Astrocyte (in vitro differentiated cells and primary cell): ENCODE data around the gene PCNT. TPM values are rescaled to one million over a fixed set of nuclear protein-coding genes. Genes with fewer than 3 reads are reported as not detected.

ENCODE experiments used
- DNase-seq: peaks from one replicate; pipeline ENCODE4 v3.0.0-alpha.2; 2010; ENCODE audit warnings: low read depth
- FAIRE-seq: peaks from 2 replicates; lab custom pipeline; 2011; peaks lifted over from hg19 to GRCh38; lab: Jason Lieb, UNC
- H2AFZ ChIP-seq: 2 replicates; pipeline ENCODE4 v1.6.0; 2012; ENCODE audit warnings: low read depth, low read length, inconsistent platforms
- H3K27ac ChIP-seq: 2 replicates; pipeline ENCODE4 v1.5.1; 2011; ENCODE audit warnings: low read depth, low read length, inconsistent platforms
- H3K27me3 ChIP-seq: 2 replicates; pipeline ENCODE4 v1.6.0; 2011; ENCODE audit warnings: low read length, inconsistent platforms; ENCODE audit not compliant: insufficient read depth
- H3K36me3 ChIP-seq: 2 replicates; pipeline ENCODE4 v1.5.1; 2011; ENCODE audit warnings: low read length, inconsistent platforms; ENCODE audit not compliant: insufficient read depth
- H3K4me1 ChIP-seq: 2 replicates; pipeline ENCODE4 v1.5.1; 2011; ENCODE audit warnings: low read length, inconsistent platforms; ENCODE audit not compliant: insufficient read depth
- H3K4me2 ChIP-seq: 2 replicates; pipeline ENCODE4 v1.6.0; 2012; ENCODE audit warnings: low read length, inconsistent platforms
- H3K4me3 ChIP-seq: 2 replicates; pipeline ENCODE4 v1.5.1; 2011; ENCODE audit warnings: low read depth, mild to moderate bottlenecking, low read length, inconsistent platforms; ENCODE audit not compliant: insufficient read depth
- H3K79me2 ChIP-seq: 2 replicates; pipeline ENCODE4 v1.6.0; 2012; ENCODE audit warnings: mild to moderate bottlenecking, low read length, inconsistent platforms; ENCODE audit not compliant: insufficient read depth
- H3K9ac ChIP-seq: 2 replicates; pipeline ENCODE4 v1.6.0; 2012; ENCODE audit warnings: mild to moderate bottlenecking, low read length, inconsistent platforms
- H3K9me3 ChIP-seq: 2 replicates; pipeline ENCODE4 v1.5.1; 2012; ENCODE audit warnings: low read depth, mild to moderate bottlenecking, low read length, inconsistent platforms; ENCODE audit not compliant: insufficient read depth
- H4K20me1 ChIP-seq: 2 replicates; pipeline ENCODE4 v1.6.0; 2012; ENCODE audit warnings: low read length, inconsistent platforms; ENCODE audit not compliant: insufficient read depth
- H3K27ac Mint-ChIP-seq: one replicate; pipeline ENCODE4 v1.8.0; 2021; ENCODE audit warnings: mild to moderate bottlenecking, mixed read lengths; ENCODE audit not compliant: unreplicated experiment
- H3K27me3 Mint-ChIP-seq: one replicate; pipeline ENCODE4 v1.8.0; 2021; ENCODE audit warnings: low read depth, mixed read lengths; ENCODE audit not compliant: unreplicated experiment
- H3K36me3 Mint-ChIP-seq: one replicate; pipeline ENCODE4 v1.8.0; 2021; ENCODE audit warnings: low read depth, mixed read lengths; ENCODE audit not compliant: unreplicated experiment
- H3K4me1 Mint-ChIP-seq: one replicate; pipeline ENCODE4 v1.8.0; 2021; ENCODE audit warnings: low read depth, mixed read lengths; ENCODE audit not compliant: unreplicated experiment
- H3K4me3 Mint-ChIP-seq: one replicate; pipeline ENCODE4 v1.8.0; 2021; ENCODE audit warnings: mild to moderate bottlenecking, moderate library complexity, mixed read lengths; ENCODE audit not compliant: unreplicated experiment
- H3K9me3 Mint-ChIP-seq: one replicate; pipeline ENCODE4 v1.8.0; 2021; ENCODE audit warnings: mild to moderate bottlenecking, mixed read lengths; ENCODE audit not compliant: unreplicated experiment
- CTCF ChIP-seq: IDR thresholded peaks from 2 replicates; pipeline ENCODE4 v1.5.1; 2011; ENCODE audit warnings: low read depth, mild to moderate bottlenecking, inconsistent platforms, low read length, moderate library complexity; ENCODE audit not compliant: insufficient read depth
- EZH2 ChIP-seq: IDR thresholded peaks from 2 replicates; pipeline ENCODE4 v1.6.1; 2012; ENCODE audit warnings: mild to moderate bottlenecking, low read length, inconsistent platforms; ENCODE audit not compliant: insufficient read depth
- total RNA-seq: library from RNA; stranded (reverse); gene quantifications from 2 replicates; pipeline ENCODE4 v1.2.1, GENCODE V29; 2021

The PCNT gene
- total RNA-seq, 1 donor from 2014 or later, result 19.9 TPM

GRCh38 chr21:46390603-46391545 is 66.9 kb downstream of the PCNT start:
- Mint-ChIP-seq H3K27me3 (no peaks in the 10 kb centered on the region), H3K36me3 (peaks cover 17% of the 10 kb centered on the region)
- no peak for FAIRE-seq

GRCh38 chr21:46391773-46392172 is 67.8 kb downstream of the PCNT start:
- Histone ChIP-seq H3K27ac (no peak overlapping the region), H3K79me2 (no peaks in the 10 kb centered on the region), H3K9ac (no peak overlapping the region), H3K4me3 (no peak overlapping the region), H2AFZ (no peak overlapping the region), H3K36me3 (peaks cover 4% of the 10 kb centered on the region), H3K9me3 (no peaks in the 10 kb centered on the region), H3K4me2 (no peak overlapping the region), H3K4me1 (peaks cover 11% of the 10 kb centered on the region), H3K27me3 (no peaks in the 10 kb centered on the region), H4K20me1 (peaks cover 42% of the 10 kb centered on the region)
- Mint-ChIP-seq H3K36me3 (peaks cover 17% of the 10 kb centered on the region), H3K27ac (no peak overlapping the region), H3K9me3 (no peaks in the 10 kb centered on the region), H3K4me3 (no peak overlapping the region), H3K27me3 (no peaks in the 10 kb centered on the region), H3K4me1 (no peaks in the 10 kb centered on the region)
- no peak for FAIRE-seq
- no peak for DNase-seq
- TF ChIP-seq EZH2, result no peak
- no peak for TF ChIP-seq CTCF

More at GRCh38 chr21:46390603-46391545, 66.9 kb downstream of the PCNT start:
- H4K20me1 ChIP-seq, result peaks cover 44% of the 10 kb centered on the region
- no peak for DNase-seq
- Mint-ChIP-seq H3K27ac (no peak overlapping the region), H3K4me3 (no peak overlapping the region), H3K9me3 (no peaks in the 10 kb centered on the region), H3K4me1 (no peaks in the 10 kb centered on the region)
- H3K4me1 ChIP-seq, result peaks cover 11% of the 10 kb centered on the region
- no peaks in the 10 kb centered on the region for H3K27me3 ChIP-seq
- H3K27ac ChIP-seq, result no peak overlapping the region
- no peak for TF ChIP-seq CTCF
- TF ChIP-seq EZH2, result no peak
- peaks cover 4% of the 10 kb centered on the region for H3K36me3 ChIP-seq
- no peak overlapping the region for H3K9ac ChIP-seq
- no peak overlapping the region for H3K4me3 ChIP-seq
- H2AFZ ChIP-seq, result no peak overlapping the region
- H3K4me2 ChIP-seq, result no peak overlapping the region
- H3K9me3 ChIP-seq, result no peaks in the 10 kb centered on the region
- no peaks in the 10 kb centered on the region for H3K79me2 ChIP-seq

GRCh38 chr21:46392921-46393320 is 69.0 kb downstream of the PCNT start:
- Histone ChIP-seq H3K4me1 (peaks cover 11% of the 10 kb centered on the region), H3K4me3 (no peak overlapping the region), H3K27ac (no peak overlapping the region), H3K9ac (no peak overlapping the region), H3K36me3 (peaks cover 6% of the 10 kb centered on the region), H4K20me1 (peaks cover 44% of the 10 kb centered on the region), H3K4me2 (no peak overlapping the region), H2AFZ (no peak overlapping the region), H3K27me3 (no peaks in the 10 kb centered on the region), H3K9me3 (no peaks in the 10 kb centered on the region), H3K79me2 (no peaks in the 10 kb centered on the region)
- Mint-ChIP-seq H3K9me3 (no peaks in the 10 kb centered on the region), H3K4me3 (no peak overlapping the region), H3K27ac (no peak overlapping the region), H3K4me1 (no peaks in the 10 kb centered on the region), H3K27me3 (no peaks in the 10 kb centered on the region), H3K36me3 (peaks cover 19% of the 10 kb centered on the region)
- no peak for TF ChIP-seq EZH2
- TF ChIP-seq CTCF, result no peak
- DNase-seq (peak; percentile 41), FAIRE-seq (no peak)
